KOPT-K1 (cell line): Measurements from ENCODE around the gene ZNHIT6.
"Not testable (repeated sequence)": the region's sequence is repeated elsewhere in the genome, so short reads cannot be mapped to it uniquely, and the experiment has no call there.

Source experiments
- H3K27ac ChIP-seq: fragments of 200-600 bp; sonication (generic); 2 replicates; pipeline ENCODE4 v1.5.1; 2016; ENCODE audit warnings: antibody characterized with exemption, mild to moderate bottlenecking, low read depth, low read length; ENCODE audit not compliant: poor library complexity, severe bottlenecking
- H3K36me3 ChIP-seq: fragments of 200-600 bp; sonication (generic); 2 replicates; pipeline ENCODE4 v1.5.1; 2017; ENCODE audit warnings: antibody characterized with exemption, mild to moderate bottlenecking, low read length, moderate library complexity; ENCODE audit not compliant: insufficient read depth
- H3K9me3 ChIP-seq: fragments of 200-600 bp; sonication (generic); 2 replicates; pipeline ENCODE4 v1.5.1; 2017; ENCODE audit warnings: antibody characterized with exemption, low read length, mild to moderate bottlenecking; ENCODE audit not compliant: insufficient read depth, poor library complexity, severe bottlenecking

Gene ZNHIT6

GRCh38 chr1:85652327-85652726 is 55.9 kb downstream of the ZNHIT6 start:
- H3K27ac ChIP-seq: no peak overlapping the region
- peaks cover 85% of the 10 kb centered on the region for H3K36me3 ChIP-seq
- H3K9me3 ChIP-seq: peaks cover 23% of the 10 kb centered on the region

GRCh38 chr1:85650645-85651044 is 57.6 kb downstream of the ZNHIT6 start:
- peaks cover 70% of the 10 kb centered on the region for H3K36me3 ChIP-seq
- H3K9me3 ChIP-seq: peaks cover 23% of the 10 kb centered on the region
- no peak overlapping the region for H3K27ac ChIP-seq

DNA sequence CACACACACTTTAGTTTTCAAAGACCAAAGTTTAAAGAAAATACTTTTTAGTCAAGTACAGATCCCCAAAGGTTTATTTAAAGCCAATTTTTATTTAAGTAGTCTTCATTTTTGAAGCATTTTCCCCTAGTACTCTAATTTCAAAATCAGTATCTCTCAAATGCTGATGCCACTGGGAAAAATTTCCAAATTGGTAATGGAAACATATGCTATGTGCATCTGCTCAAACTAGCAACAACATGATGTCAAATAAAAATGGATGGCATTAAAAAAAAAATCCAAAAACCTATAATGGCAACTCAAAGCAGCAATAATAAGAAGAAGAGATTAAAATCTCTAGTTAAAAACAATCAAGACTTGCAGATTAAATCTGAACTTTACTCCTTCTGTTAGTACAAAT is 58.6 kb downstream of the ZNHIT6 start:
- Histone ChIP-seq H3K9me3 (peaks cover 23% of the 10 kb centered on the region), H3K36me3 (peaks cover 59% of the 10 kb centered on the region), H3K27ac (no peak overlapping the region)

GRCh38 chr1:85641598-85642556 is 66.4 kb downstream of the ZNHIT6 start:
- not testable (repeated sequence) for H3K27ac ChIP-seq
- peaks cover 15% of the 10 kb centered on the region; the same call in 1 of the 2 replicates for H3K36me3 ChIP-seq
- H3K9me3 ChIP-seq: peaks cover 32% of the 10 kb centered on the region

DNA sequence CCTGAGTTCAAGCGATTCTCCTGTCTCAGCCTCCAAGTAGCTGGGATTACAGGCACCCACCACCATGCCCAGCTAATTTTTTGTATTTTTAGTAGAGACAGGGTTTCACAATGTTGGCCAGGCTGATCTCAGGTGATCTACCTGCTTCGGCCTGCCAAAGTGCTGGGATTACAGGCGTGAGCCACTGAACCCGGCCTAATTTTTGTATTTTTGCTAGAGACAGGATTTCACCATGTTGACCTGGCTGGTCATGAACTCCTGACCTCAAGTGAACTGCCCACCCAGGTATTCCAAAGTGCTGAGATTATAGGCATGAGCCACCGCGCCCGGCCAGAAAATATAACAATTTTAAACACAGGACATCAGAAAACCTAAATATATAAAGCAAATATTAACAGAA is 68.3 kb downstream of the ZNHIT6 start:
- Histone ChIP-seq H3K9me3 (peaks cover 38% of the 10 kb centered on the region), H3K36me3 (peaks cover 21% of the 10 kb centered on the region; the same call in 1 of the 2 replicates)
- H3K27ac ChIP-seq: not testable (repeated sequence)

- Histone ChIP-seq H3K9me3 (peaks cover 38% of the 10 kb centered on the region), H3K36me3 (peaks cover 21% of the 10 kb centered on the region; the same call in 1 of the 2 replicates), H3K27ac (no peak overlapping the region)
Measured at GRCh38 chr1:85638412-85638811, 69.8 kb downstream of the ZNHIT6 start.

DNA sequence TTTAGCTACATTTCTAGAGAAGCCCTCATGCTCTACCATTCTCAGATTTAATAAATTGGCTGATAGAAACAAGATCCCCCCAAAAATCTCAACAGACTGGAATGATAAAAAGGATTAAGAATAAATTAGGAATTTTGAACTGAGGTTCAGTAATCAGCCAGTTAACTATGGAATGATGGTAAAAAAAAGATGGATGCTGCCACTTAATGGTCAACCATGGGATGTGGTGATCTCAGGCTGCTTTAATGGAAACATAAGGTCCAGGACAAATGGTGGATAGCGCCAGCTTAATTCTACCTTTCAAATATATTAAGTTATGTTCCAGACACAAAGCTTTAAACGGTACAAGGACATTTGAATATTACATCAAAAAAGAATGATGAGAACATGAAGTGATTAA is 77.7 kb downstream of the ZNHIT6 start:
- Histone ChIP-seq H3K36me3 (peaks cover 8% of the 10 kb centered on the region; the same call in 1 of the 2 replicates), H3K27ac (no peak overlapping the region), H3K9me3 (no peaks in the 10 kb centered on the region)

- H3K27ac ChIP-seq: no peak overlapping the region
- H3K9me3 ChIP-seq: no peaks in the 10 kb centered on the region
Measured at GRCh38 chr1:85629532-85629920, 78.7 kb downstream of the ZNHIT6 start.

DNA sequence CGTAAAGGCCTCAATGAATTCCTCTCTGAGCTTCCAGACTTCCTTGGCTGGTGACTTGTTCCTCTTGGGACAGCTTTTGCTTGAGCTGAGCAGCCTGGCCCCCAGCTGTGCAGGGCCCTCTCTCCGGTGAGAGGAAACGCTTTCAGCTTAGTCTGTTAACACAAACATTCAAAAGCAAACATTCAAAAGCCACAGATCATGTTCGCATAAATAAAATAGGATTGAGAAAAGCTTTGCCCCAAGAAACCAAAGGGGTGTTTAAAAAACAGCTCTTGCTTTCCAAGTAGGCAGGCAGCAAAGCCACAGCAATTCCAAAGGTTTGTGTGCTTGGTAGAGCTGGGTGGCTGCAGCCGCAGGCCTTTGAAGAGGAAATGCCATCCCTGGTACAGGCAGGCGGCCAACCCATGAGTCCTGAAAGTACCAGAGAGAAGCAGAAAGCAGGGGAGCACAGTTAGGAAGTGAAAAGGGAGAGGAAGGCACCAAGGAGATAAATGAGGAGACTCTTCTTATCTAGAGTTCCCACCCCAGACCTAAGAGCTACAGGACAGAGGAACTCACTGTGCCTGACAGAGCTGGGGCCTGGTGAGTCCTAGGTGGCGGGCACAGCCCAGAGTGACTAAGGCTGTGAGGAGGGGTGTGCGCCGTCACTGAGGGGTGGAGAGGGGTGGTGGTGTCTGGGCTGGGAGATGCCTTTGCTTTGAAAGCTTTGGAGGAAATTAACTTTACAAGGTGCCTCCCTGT is 79.3 kb downstream of the ZNHIT6 start:
- Histone ChIP-seq H3K9me3 (no peaks in the 10 kb centered on the region), H3K27ac (no peak overlapping the region), H3K36me3 (peaks cover 8% of the 10 kb centered on the region; the same call in 1 of the 2 replicates)

More at GRCh38 chr1:85629532-85629920, 78.7 kb downstream of the ZNHIT6 start:
- H3K36me3 ChIP-seq: peaks cover 8% of the 10 kb centered on the region; the same call in 1 of the 2 replicates

GRCh38 chr1:85626818-85627217 is 81.4 kb downstream of the ZNHIT6 start:
- H3K36me3 ChIP-seq: peaks cover 8% of the 10 kb centered on the region; the same call in 1 of the 2 replicates
- H3K27ac ChIP-seq: no peak overlapping the region
- peaks cover 16% of the 10 kb centered on the region for H3K9me3 ChIP-seq

- peaks cover 28% of the 10 kb centered on the region for H3K9me3 ChIP-seq
- no peak overlapping the region for H3K27ac ChIP-seq
- peaks cover 8% of the 10 kb centered on the region; the same call in 1 of the 2 replicates for H3K36me3 ChIP-seq
Measured at GRCh38 chr1:85624361-85624760, 83.9 kb downstream of the ZNHIT6 start.

GRCh38 chr1:85623061-85623471 is 85.2 kb downstream of the ZNHIT6 start:
- H3K27ac ChIP-seq: no peak overlapping the region
- H3K9me3 ChIP-seq: peaks cover 28% of the 10 kb centered on the region
- H3K36me3 ChIP-seq: peaks cover 8% of the 10 kb centered on the region; the same call in 1 of the 2 replicates

DNA sequence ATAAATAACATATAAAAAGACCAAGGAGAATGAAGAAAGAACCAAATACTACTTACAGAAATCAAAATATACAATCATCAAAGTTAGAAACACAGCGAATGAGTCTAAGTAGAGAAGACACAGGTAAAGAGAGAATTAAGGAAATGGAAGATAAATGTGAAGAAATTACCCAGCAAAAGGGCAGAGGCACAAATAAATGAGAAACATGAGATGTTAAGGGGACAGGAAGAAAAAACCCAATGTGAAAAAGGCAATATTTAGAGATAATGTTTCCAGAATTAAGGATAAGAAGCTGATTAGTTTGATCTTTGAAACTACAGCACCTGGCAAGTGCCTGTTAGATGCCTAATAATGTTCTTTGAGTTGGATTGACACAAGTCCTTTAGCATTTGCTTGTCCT is 86.8 kb downstream of the ZNHIT6 start:
- H3K27ac ChIP-seq: no peak overlapping the region
- peaks cover 28% of the 10 kb centered on the region for H3K9me3 ChIP-seq
- 0 out of 2 replicates have a peak, but pooled peaks cover 4% of the 10 kb centered on the region for H3K36me3 ChIP-seq

GRCh38 chr1:85617633-85618100 is 90.6 kb downstream of the ZNHIT6 start:
- no peaks in the 10 kb centered on the region for H3K36me3 ChIP-seq
- H3K27ac ChIP-seq: no peak overlapping the region
- peaks cover 20% of the 10 kb centered on the region for H3K9me3 ChIP-seq

DNA sequence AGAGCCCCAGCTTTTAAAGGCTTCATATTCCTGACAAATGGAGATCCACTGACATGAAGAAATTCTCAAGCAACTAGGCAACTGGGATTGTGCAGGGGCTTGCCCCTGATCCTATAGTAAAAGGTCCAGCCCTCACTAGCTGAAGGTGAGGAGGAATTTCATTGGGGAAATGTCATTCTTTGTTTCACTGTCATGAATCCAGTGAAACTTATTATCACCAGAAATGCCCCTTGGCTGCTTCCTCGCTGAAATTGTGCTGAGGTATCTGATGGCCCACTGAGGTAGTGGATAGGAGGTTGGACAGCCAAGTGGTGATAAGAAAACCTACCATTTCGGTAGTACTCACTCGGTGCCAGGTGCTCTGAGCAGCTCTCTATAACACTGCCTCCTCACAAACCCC is 91.5 kb downstream of the ZNHIT6 start:
- no peaks in the 10 kb centered on the region for H3K36me3 ChIP-seq
- H3K9me3 ChIP-seq: peaks cover 11% of the 10 kb centered on the region
- no peak overlapping the region for H3K27ac ChIP-seq
